NCI-H345 treated with DMSO at 0.1 percent for 48 hours (cell line): ENCODE data around the gene FBXL7.

Source experiments
- DNase-seq: peaks from one replicate; lab custom pipeline; 2025; ENCODE audit not compliant: unreplicated experiment; lab: John Stamatoyannopoulos, UW

Gene FBXL7

GRCh38 chr5:15752663-15753285, 252.8 kb downstream of the FBXL7 start:
- DNase-seq = no peak

GRCh38 chr5:15753752-15754151, 253.8 kb downstream of the FBXL7 start:
- no peak for DNase-seq

- no peak for DNase-seq
Measured at GRCh38 chr5:15757103-15757502, 257.1 kb downstream of the FBXL7 start.

- DNase-seq = no peak
Measured at GRCh38 chr5:15757619-15758018, 257.6 kb downstream of the FBXL7 start.

GRCh38 chr5:15762668-15763067, 262.7 kb downstream of the FBXL7 start:
- DNase-seq = no peak

- no peak for DNase-seq
Measured at GRCh38 chr5:15763754-15764153, 263.8 kb downstream of the FBXL7 start.

GRCh38 chr5:15768936-15769335, 269.0 kb downstream of the FBXL7 start:
- no peak for DNase-seq

GRCh38 chr5:15772131-15772530, 272.2 kb downstream of the FBXL7 start:
- DNase-seq = no peak

GRCh38 chr5:15774632-15775031, 274.7 kb downstream of the FBXL7 start:
- no peak for DNase-seq

- DNase-seq = no peak
Measured at GRCh38 chr5:15776346-15776745, 276.4 kb downstream of the FBXL7 start.

GRCh38 chr5:15783734-15784133, 283.8 kb downstream of the FBXL7 start:
- DNase-seq = no peak

GRCh38 chr5:15785531-15785981, 285.6 kb downstream of the FBXL7 start:
- DNase-seq = no peak

- no peak for DNase-seq
Measured at GRCh38 chr5:15786326-15786725, 286.3 kb downstream of the FBXL7 start.

- DNase-seq = no peak
Measured at GRCh38 chr5:15786884-15787283, 286.9 kb downstream of the FBXL7 start.

GRCh38 chr5:15787681-15788080, 287.7 kb downstream of the FBXL7 start:
- no peak for DNase-seq

GRCh38 chr5:15789642-15790041, 289.7 kb downstream of the FBXL7 start:
- no peak for DNase-seq

GRCh38 chr5:15790446-15791018, 290.6 kb downstream of the FBXL7 start:
- no peak for DNase-seq

GRCh38 chr5:15791274-15791673, 291.3 kb downstream of the FBXL7 start:
- no peak for DNase-seq

GRCh38 chr5:15791859-15792258, 291.9 kb downstream of the FBXL7 start:
- DNase-seq = no peak

GRCh38 chr5:15794052-15794985, 294.3 kb downstream of the FBXL7 start:
- no peak for DNase-seq

- DNase-seq = no peak
Measured at GRCh38 chr5:15796096-15796495, 296.1 kb downstream of the FBXL7 start.

- no peak for DNase-seq
Measured at GRCh38 chr5:15796557-15796956, 296.6 kb downstream of the FBXL7 start.
